Measurements from ENCODE around the gene RMND5A. TPM values are rescaled to one million over a fixed set of nuclear protein-coding genes. Genes with fewer than 3 reads are reported as not detected.

Gene RMND5A
- total RNA-seq, 1 experiment from 2014 or later: 61.8 TPM

- in situ Hi-C loops (cut with HindIII; ENCODE audit: low pct_unique_long_range_greater_than_20kb, low sequenced_read_pairs): no loop called here
- DNase-seq (ENCODE audit: low read depth, low spot score): no peak
Measured at GRCh38 chr2:86781363-86781762, 61.3 kb downstream of the RMND5A start.

- no peak for DNase-seq (ENCODE audit: low read depth, low spot score)
- in situ Hi-C loops (cut with HindIII; ENCODE audit: low pct_unique_long_range_greater_than_20kb, low sequenced_read_pairs): no loop called here
Measured at GRCh38 chr2:86782748-86783147, 62.7 kb downstream of the RMND5A start.

- in situ Hi-C loops (cut with HindIII; ENCODE audit: low pct_unique_long_range_greater_than_20kb, low sequenced_read_pairs): no loop called here
- no peak for DNase-seq (ENCODE audit: low read depth, low spot score)
Measured at GRCh38 chr2:86783615-86784339, 63.7 kb downstream of the RMND5A start.

GRCh38 chr2:86785456-86785855 lies 65.4 kb downstream of the RMND5A start:
- no peak for DNase-seq (ENCODE audit: low read depth, low spot score)
- in situ Hi-C loops (cut with HindIII; ENCODE audit: low pct_unique_long_range_greater_than_20kb, low sequenced_read_pairs): no loop called here

GRCh38 chr2:86786001-86786536 lies 66.0 kb downstream of the RMND5A start:
- DNase-seq (ENCODE audit: low read depth, low spot score): no peak
- in situ Hi-C loops (cut with HindIII; ENCODE audit: low pct_unique_long_range_greater_than_20kb, low sequenced_read_pairs): no loop called here

- DNase-seq (ENCODE audit: low read depth, low spot score): no peak
- in situ Hi-C loops (cut with HindIII; ENCODE audit: low pct_unique_long_range_greater_than_20kb, low sequenced_read_pairs): no loop called here
Measured at GRCh38 chr2:86787736-86788135, 67.6 kb downstream of the RMND5A start.

GRCh38 chr2:86788165-86788564 lies 68.1 kb downstream of the RMND5A start:
- in situ Hi-C loops (cut with HindIII; ENCODE audit: low pct_unique_long_range_greater_than_20kb, low sequenced_read_pairs): no loop called here
- DNase-seq (ENCODE audit: low read depth, low spot score): no peak

- in situ Hi-C loops (cut with HindIII; ENCODE audit: low pct_unique_long_range_greater_than_20kb, low sequenced_read_pairs): no loop called here
Measured at GRCh38 chr2:86788881-86789686, 69.0 kb downstream of the RMND5A start.

GRCh38 chr2:86789687-86790133 lies 69.6 kb downstream of the RMND5A start:
- in situ Hi-C loops (cut with HindIII; ENCODE audit: low pct_unique_long_range_greater_than_20kb, low sequenced_read_pairs): no loop called here
- no peak for DNase-seq (ENCODE audit: low read depth, low spot score)

More at GRCh38 chr2:86788881-86789686, 69.0 kb downstream of the RMND5A start:
- no peak for DNase-seq (ENCODE audit: low read depth, low spot score)

GRCh38 chr2:86790134-86790675 lies 70.1 kb downstream of the RMND5A start:
- DNase-seq (ENCODE audit: low read depth, low spot score): no peak
- in situ Hi-C loops (cut with HindIII; ENCODE audit: low pct_unique_long_range_greater_than_20kb, low sequenced_read_pairs): no loop called here

- in situ Hi-C loops (cut with HindIII; ENCODE audit: low pct_unique_long_range_greater_than_20kb, low sequenced_read_pairs): no loop called here
- DNase-seq (ENCODE audit: low read depth, low spot score): no peak
Measured at GRCh38 chr2:86790676-86791572, 70.8 kb downstream of the RMND5A start, which contains the start of gene CD8A. Gene CD8A (minus strand): TSS chr2:86790913. CDS start chr2:86790825, 88 bp downstream.

GRCh38 chr2:86791573-86791972 lies 71.5 kb downstream of the RMND5A start:
- in situ Hi-C loops (cut with HindIII; ENCODE audit: low pct_unique_long_range_greater_than_20kb, low sequenced_read_pairs): no loop called here
- no peak for DNase-seq (ENCODE audit: low read depth, low spot score)

- in situ Hi-C loops (cut with HindIII; ENCODE audit: low pct_unique_long_range_greater_than_20kb, low sequenced_read_pairs): no loop called here
- DNase-seq (ENCODE audit: low read depth, low spot score): no peak
Measured at GRCh38 chr2:86793752-86794151, 73.7 kb downstream of the RMND5A start.

- in situ Hi-C loops (cut with HindIII; ENCODE audit: low pct_unique_long_range_greater_than_20kb, low sequenced_read_pairs): no loop called here
- no peak for DNase-seq (ENCODE audit: low read depth, low spot score)
Measured at GRCh38 chr2:86794861-86795260, 74.8 kb downstream of the RMND5A start.

GRCh38 chr2:86800856-86801567 lies 80.9 kb downstream of the RMND5A start:
- in situ Hi-C loops (cut with HindIII; ENCODE audit: low pct_unique_long_range_greater_than_20kb, low sequenced_read_pairs): no loop called here
- no peak for DNase-seq (ENCODE audit: low read depth, low spot score)

- in situ Hi-C loops (cut with HindIII; ENCODE audit: low pct_unique_long_range_greater_than_20kb, low sequenced_read_pairs): no loop called here
- DNase-seq (ENCODE audit: low read depth, low spot score): no peak
Measured at GRCh38 chr2:86806059-86806857, 86.2 kb downstream of the RMND5A start.
